Tibial nerve (tissue), 4 donors: ENCODE measurements around the gene LRP1.

Experiments
- EP300 ChIP-seq, 2 donors: sonication (generic); formaldehyde crosslinking; IDR thresholded peaks; one replicate each; pipeline ENCODE4 v1.6.1; 2017; ENCODE audit warnings: antibody characterized with exemption in 2 of 2, mild to moderate bottlenecking in 1 of 2
- POLR2A ChIP-seq, 2 donors: fragments of 450-650 bp; IDR thresholded peaks; one replicate each; pipeline ENCODE4 v1.6.1; 2017; ENCODE audit warnings: antibody characterized with exemption in 2 of 2, mild to moderate bottlenecking in 2 of 2, moderate library complexity in 2 of 2
- TF ChIP-seq, protein P1 (sequence below), 5 experiments: fragments of 200-600 bp in 3 of 5; fragments of 450-650 bp in 2 of 5; sonication (generic) in 3 of 5; IDR thresholded peaks; one replicate each; pipeline ENCODE4 v1.5.1; 2016 to 2019; ENCODE audit warnings: antibody characterized with exemption in 5 of 5, mild to moderate bottlenecking in 3 of 5, moderate library complexity in 2 of 5

DNA sequence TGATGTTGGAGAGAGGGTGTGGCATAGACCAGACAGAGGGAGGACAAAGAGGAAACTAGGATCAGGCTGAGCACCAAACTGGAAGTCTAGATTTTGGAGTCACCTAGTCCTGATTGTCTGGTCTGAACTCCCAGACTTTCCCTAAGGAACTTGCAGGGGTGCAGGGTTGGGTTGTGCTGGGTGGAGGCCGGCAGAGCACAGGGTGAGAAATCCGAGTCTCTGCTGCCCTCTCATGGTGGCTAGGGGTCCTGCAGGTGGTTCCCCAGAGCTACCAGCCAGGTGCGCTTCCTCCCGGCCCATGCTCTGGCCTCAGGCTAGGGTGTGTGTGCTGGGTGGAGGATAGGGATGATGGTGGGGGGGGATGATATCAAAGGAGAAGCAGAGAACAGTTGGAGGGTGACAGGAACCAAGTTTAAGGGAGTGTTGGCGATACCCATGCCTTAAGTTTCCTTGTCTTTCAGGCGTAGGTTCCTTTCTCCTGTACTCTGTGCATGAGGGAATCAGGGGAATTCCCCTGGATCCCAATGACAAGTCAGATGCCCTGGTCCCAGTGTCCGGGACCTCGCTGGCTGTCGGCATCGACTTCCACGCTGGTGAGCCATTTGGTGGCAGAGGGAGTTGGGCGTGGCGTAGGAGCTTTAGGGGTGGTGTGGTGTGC lies 54.8 kb downstream of the LRP1 start:
- TF ChIP-seq, protein P1, sequence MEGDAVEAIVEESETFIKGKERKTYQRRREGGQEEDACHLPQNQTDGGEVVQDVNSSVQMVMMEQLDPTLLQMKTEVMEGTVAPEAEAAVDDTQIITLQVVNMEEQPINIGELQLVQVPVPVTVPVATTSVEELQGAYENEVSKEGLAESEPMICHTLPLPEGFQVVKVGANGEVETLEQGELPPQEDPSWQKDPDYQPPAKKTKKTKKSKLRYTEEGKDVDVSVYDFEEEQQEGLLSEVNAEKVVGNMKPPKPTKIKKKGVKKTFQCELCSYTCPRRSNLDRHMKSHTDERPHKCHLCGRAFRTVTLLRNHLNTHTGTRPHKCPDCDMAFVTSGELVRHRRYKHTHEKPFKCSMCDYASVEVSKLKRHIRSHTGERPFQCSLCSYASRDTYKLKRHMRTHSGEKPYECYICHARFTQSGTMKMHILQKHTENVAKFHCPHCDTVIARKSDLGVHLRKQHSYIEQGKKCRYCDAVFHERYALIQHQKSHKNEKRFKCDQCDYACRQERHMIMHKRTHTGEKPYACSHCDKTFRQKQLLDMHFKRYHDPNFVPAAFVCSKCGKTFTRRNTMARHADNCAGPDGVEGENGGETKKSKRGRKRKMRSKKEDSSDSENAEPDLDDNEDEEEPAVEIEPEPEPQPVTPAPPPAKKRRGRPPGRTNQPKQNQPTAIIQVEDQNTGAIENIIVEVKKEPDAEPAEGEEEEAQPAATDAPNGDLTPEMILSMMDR (IDR thresholded peaks at IDR 0.05): peak; percentile 80 to 96 (median 88)
- no peak for TF ChIP-seq POLR2A (IDR thresholded peaks at IDR 0.05)
- peak in 1 of 2 donors; percentile 38 for TF ChIP-seq EP300 (IDR thresholded peaks at IDR 0.05)
